Measurements from ENCODE around the gene RTBDN.

DNA sequence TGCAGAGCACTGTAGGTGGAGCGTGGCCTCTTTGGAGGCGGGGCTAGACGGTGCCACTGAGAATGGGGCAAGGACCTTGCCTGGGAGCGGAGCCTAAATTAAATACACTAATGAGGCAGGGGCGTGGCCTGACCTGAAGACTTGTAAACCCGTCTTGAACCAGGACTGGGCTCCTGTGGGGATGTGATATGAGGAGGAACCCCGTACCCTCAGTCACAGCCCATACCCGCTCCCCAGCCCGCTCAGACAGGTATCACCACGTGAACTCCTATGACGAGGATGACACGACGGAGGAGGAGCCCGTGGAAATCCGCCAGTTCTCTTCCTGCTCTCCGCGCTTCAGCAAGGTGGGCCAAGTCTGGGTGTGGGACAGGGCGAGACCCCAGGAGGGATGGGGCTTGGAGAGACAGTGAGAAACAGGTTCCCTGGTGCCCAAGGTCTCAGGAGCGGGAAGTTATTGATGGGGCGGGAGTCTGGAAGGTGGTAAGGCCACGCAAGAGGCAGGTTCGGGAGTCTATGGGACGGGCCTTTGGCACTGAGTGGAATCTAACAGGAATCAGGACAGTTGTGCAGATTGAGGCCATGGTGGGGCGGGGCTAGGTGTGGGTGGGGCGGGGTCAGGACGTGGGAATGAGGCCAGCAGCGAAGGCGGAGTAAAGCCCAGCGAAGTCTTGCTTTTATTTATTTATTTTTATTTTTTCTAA lies 32.2 kb upstream of the RTBDN start:
- TF ChIP-seq, protein P1, sequence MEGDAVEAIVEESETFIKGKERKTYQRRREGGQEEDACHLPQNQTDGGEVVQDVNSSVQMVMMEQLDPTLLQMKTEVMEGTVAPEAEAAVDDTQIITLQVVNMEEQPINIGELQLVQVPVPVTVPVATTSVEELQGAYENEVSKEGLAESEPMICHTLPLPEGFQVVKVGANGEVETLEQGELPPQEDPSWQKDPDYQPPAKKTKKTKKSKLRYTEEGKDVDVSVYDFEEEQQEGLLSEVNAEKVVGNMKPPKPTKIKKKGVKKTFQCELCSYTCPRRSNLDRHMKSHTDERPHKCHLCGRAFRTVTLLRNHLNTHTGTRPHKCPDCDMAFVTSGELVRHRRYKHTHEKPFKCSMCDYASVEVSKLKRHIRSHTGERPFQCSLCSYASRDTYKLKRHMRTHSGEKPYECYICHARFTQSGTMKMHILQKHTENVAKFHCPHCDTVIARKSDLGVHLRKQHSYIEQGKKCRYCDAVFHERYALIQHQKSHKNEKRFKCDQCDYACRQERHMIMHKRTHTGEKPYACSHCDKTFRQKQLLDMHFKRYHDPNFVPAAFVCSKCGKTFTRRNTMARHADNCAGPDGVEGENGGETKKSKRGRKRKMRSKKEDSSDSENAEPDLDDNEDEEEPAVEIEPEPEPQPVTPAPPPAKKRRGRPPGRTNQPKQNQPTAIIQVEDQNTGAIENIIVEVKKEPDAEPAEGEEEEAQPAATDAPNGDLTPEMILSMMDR (IDR thresholded peaks at IDR 0.05), result no peak
- no peak for TF ChIP-seq EZH2 (IDR thresholded peaks at IDR 0.05)
- no peak for TF ChIP-seq EZH2phosphoT487 (IDR thresholded peaks at IDR 0.05)

Data from neural progenitor cell (in vitro differentiated cells).